OCI-M2 (cell line): ENCODE data around the gene RBM28.

ENCODE experiments used
- DNase-seq: peaks from one replicate; lab custom pipeline; 2025; ENCODE audit not compliant: unreplicated experiment; lab: John Stamatoyannopoulos, UW

RBM28 gene

GRCh38 chr7:128263420-128263819 is 80.3 kb downstream of the RBM28 start:
- DNase-seq: no peak

- no peak for DNase-seq
These were observed 81.3 kb downstream of the RBM28 start for GRCh38 chr7:128262273-128263028.

DNA sequence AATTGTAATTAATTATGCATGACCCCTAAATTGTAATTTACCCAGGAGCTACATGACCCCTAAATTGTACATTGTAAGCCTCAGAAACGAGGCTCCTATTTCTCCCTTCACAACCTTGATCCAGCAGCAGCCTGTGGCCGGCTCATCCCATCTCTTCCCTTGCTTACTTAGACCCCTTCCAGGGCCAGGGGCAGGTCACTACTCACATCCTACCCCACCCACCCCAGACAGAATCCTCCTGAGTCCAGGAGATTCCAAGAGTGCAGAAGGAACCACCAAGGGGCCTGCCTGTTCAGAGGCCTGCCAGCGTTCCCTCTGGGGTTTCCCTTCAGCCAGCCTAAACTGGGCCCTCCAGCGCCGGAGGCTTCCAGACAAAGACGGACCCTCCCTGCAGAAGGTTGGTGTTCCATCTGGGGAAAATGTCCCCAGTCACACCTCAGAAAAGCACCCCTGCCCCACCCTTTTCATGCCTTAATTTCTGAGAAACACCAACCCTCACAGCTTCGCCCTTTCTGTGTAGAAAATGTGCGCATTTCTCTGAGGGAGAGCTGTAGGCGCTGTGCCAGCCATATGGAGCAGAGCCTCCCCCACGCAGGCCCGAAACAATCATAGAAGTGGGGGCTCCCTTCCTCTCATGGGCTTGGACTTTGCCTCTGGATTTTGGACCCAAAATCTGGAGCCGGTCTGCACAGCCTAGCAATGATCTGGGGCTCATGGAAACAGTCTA is 83.5 kb downstream of the RBM28 start:
- no peak for DNase-seq

- DNase-seq: peak; percentile 37
These were observed 84.3 kb downstream of the RBM28 start for GRCh38 chr7:128259131-128260061.

DNA sequence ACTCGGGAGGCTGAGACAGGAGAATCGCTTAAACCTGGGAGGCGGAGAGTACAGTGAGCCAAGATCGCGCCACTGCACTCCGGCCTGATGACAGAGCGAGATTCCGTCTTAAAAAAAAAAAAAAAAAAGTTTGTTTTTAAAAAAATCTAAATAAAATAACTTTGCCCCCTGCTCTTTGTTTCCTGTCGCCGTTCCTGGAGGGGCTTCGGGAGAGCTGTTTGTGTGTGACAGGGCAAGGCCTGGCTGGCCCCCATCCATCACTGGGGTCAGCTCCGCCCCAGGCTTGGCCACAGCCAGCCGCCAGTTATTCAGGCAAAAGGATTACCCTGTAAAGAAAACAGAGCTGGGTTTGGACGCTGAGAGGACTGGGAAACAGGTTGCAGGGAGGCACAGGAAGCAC is 86.2 kb downstream of the RBM28 start:
- DNase-seq: no peak

DNA sequence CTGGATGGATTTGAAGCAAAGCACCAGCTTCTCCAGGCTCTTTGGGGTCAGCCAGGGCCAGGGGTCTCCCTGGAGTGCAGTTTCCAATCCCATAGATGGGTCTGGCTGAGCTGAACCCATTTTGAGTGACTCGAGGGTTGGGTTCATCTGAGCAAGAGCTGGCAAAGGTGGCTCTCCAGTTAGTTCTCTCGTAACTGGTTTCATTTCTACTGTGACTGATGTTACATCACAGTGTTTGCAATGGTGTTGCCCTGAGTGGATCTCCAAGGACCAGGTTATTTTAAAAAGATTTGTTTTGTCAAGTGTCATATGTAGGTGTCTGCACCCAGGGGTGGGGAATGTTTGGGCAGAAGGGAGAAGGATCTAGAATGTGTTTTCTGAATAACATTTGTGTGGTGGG is 88.4 kb downstream of the RBM28 start:
- no peak for DNase-seq

- no peak for DNase-seq
These were observed 89.2 kb downstream of the RBM28 start for GRCh38 chr7:128254470-128254869.

DNA sequence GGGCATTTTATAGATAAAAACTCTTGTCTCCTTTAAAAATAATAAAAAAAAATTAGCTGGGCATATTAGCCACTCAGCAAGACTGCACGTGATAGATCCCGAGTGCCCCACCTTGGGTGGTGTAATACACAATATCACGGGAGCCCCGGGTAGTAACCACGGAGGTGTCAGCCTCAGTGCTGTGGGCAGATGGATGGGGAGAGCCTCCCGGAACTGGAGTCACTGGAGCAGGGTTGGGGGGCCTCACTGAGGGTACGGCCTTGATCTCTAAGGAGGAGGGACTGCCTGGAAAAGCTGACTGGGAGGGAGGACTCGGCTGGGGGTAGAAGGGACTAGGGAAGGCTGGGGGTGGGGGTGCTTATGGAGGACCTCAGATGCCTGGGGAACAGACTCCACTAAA is 90.0 kb downstream of the RBM28 start:
- no peak for DNase-seq

GRCh38 chr7:128251337-128251736 is 92.4 kb downstream of the RBM28 start:
- no peak for DNase-seq
